GM19025 (cell line): ENCODE data around the gene CCDC149.

Experiments
- ATAC-seq: cut with Tn5 transposase; IDR thresholded peaks from one replicate; pipeline ENCODE4 v1.9.1; 2021; ENCODE audit warnings: mild to moderate bottlenecking, low read depth, moderate library complexity; ENCODE audit not compliant: unreplicated experiment

The CCDC149 gene

GRCh38 chr4:24806206-24806990 lies 106.4 kb downstream of the CCDC149 start:
- ATAC-seq = no peak

GRCh38 chr4:24805566-24805965 lies 107.3 kb downstream of the CCDC149 start:
- no peak for ATAC-seq

- ATAC-seq = no peak
These were observed 107.8 kb downstream of the CCDC149 start for GRCh38 chr4:24805067-24805466.

GRCh38 chr4:24802648-24803047 lies 110.2 kb downstream of the CCDC149 start:
- no peak for ATAC-seq

GRCh38 chr4:24801136-24801855 lies 111.5 kb downstream of the CCDC149 start:
- no peak for ATAC-seq

GRCh38 chr4:24800325-24800895 lies 112.4 kb downstream of the CCDC149 start:
- no peak for ATAC-seq

- ATAC-seq = no peak
These were observed 113.1 kb downstream of the CCDC149 start for GRCh38 chr4:24799544-24800324.

GRCh38 chr4:24799196-24799543 lies 113.7 kb downstream of the CCDC149 start:
- ATAC-seq = no peak

GRCh38 chr4:24798036-24798610 lies 114.7 kb downstream of the CCDC149 start:
- ATAC-seq = no peak

- no peak for ATAC-seq
These were observed 116.2 kb downstream of the CCDC149 start for GRCh38 chr4:24796620-24797019.

GRCh38 chr4:24795666-24796381 lies 117.0 kb downstream of the CCDC149 start:
- ATAC-seq = no peak

GRCh38 chr4:24794916-24795665 lies 117.8 kb downstream of the CCDC149 start, which contains the start of gene SOD3:
Gene SOD3 (plus strand): TSS chr4:24795573. CDS start chr4:24799522, 3,949 bp downstream.
- no peak for ATAC-seq

GRCh38 chr4:24794480-24794879 lies 118.4 kb downstream of the CCDC149 start:
- no peak for ATAC-seq

GRCh38 chr4:24794051-24794450 lies 118.8 kb downstream of the CCDC149 start:
- ATAC-seq = no peak

GRCh38 chr4:24793219-24794005 lies 119.4 kb downstream of the CCDC149 start:
- no peak for ATAC-seq

- no peak for ATAC-seq
These were observed 120.3 kb downstream of the CCDC149 start for GRCh38 chr4:24792552-24792951.

- ATAC-seq = no peak
These were observed 121.8 kb downstream of the CCDC149 start for GRCh38 chr4:24791043-24791442.

GRCh38 chr4:24783506-24783905 lies 129.3 kb downstream of the CCDC149 start:
- no peak for ATAC-seq
